Superior temporal gyrus (tissue), 1 donor: ENCODE results near the gene OXCT1.
"Not testable (repeated sequence)": the region's sequence is repeated elsewhere in the genome, so short reads cannot be mapped to it uniquely, and the experiment has no call there.

ENCODE experiments used
- DNase-seq: peaks from one replicate; pipeline ENCODE4 v3.0.0-alpha.2; 2016; ENCODE audit errors: extremely low spot score

OXCT1 gene

DNA sequence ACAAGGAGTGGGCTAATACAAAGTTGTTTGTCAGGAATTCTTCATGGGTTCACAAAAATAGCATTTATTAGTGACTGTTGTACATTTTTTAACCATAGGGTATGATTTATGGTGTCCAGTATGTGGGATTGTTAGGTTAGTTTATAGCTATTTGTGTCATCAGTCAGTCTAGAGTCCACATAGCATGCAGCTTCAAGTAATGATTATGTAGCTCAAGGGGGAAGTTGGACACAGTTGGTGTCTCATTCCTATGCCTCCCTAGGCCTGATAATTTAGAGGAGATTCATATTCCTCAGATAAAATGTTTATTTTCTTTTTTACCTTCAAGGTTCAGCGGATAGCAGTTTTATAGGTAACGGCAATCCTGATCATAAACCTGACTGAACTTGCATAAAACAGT, 153.8 kb downstream of the OXCT1 start:
- DNase-seq = no peak

DNA sequence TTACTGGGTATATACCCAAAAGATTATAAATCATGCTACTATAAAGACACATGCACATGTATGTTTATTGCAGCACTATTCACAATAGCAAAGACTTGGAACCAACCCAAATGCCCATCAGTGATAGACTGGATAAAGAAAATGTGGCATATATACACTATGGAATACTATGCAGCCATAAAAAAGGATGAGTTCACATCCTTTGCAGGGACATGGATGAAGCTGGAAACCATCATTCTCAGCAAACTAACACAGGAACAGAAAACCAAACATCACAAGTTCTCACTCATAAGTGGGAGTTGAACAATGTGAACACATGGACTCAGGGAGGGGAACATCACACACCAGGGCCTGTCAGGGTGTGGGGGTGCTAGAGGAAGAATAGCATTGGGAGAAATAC, 155.8 kb downstream of the OXCT1 start:
- DNase-seq = not testable (repeated sequence)

DNA sequence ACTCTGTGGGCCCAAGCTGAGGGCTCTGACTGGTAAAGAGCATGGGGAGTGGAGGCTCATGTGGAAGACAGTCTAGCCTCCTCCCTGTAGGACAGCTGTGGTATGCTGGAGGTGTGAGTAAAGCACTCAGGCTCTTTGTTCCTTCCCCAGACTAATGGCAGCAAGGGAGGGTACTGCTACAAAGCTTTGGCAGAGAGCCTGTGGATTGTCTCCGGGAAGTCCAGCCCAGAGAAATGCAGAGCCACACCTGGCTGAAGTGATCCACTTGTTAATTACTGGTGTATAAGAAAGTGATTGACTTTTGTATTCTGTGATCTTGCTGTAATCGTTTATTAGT, 161.7 kb downstream of the OXCT1 start:
- no peak for DNase-seq

DNA sequence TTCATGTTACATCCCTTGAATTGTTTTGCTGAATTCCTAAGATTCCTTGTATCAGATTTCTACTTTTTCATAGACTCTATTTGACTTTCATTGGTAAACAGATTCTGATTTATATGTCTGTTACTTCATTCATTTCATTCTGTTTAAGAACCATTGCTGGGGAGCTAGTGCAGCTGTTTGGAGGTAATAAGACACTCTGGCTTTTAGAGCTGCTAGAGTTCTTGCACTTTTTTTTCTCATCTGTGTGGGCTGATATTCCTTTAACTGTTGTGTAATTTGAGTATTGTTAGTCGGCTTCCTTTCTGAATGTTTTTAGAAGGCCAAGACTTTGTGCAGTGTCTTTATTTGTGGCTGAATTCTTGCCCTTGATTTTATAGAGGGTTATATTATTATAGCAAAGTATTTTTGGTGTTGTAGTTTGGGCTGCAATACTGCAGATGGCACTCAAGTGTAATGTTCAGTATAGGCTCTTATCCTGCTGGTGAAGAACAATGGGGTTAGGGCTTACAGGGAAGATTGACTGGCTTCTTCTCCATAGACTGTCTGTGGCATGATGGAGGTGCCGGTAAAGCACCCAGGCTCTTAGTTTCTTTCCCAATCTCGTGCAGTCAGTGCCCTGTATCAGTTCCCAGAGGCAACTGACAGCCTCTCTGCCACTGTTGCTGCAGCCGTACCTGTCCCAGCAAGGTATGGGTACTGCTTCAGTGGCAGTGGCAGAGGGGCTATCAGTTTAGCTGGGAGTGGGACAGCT, 162.2 kb downstream of the OXCT1 start:
- DNase-seq = no peak

DNA sequence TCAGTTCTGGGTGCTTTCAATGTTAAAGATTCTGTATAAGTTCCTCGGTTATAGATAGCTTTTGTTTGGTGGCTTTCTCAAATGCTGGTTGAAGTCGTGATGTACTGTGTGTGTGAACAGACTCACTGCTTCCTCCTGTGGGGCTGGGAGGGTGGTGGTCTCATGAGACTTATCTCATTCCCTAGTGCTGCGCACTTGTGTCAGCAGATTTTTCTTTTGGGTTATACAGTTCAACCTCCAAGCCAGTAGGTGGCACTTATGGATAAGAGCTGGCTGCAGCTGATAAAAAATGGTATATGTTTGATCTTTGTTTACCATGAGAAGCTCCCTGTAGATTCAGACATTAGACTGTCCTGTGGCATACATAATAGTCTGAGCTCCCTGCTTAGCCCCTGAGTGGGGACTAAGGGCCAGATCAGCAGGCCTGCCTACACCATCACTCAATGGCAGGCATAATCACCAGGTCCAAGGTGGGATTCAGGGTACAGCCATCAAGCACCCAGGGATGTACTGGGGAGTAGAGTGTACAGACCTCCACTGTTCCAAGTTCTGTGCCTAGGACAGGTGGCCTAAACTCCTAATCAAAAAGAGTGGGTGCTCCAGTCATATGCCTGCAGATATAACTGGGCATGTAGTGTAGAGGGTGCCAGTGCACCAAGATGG, 174.2 kb downstream of the OXCT1 start:
- DNase-seq = no peak

DNA sequence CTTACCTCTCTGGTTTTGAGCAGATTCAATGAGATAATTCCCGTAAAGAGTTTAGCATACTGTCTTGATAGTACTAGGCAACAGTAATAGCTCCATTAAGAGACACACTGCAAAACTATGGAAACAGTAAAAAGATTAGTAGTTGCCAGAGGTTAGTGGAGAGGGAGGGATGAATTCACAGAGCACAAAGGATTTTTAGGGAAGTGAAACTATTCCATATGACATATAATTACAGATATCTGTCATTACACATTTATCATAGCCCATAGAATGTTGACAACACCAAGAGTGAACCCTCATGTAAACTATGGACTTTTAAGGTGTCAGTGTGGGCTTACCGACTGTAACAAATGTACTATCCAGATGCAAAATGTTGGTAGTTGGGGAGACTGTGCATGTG, 183.5 kb downstream of the OXCT1 start:
- no peak for DNase-seq

DNA sequence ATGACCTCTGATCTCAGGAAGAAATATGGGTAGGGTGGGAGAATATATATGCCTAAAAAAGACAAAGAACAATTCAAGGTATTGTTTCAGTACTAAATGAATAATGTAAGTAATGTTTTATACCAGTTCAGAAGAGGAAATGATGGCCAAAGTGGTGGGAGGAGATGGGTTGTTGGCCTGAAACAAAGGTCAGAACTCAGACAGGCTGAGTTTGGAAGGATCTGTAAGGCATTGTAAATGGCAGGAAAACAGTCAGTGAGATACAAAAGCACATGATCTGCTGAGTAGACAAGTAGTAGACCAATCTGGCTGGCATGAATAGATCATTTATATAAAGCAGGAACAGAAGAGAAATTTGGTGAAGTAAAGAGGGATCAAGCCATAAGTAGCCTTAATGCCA, 184.0 kb downstream of the OXCT1 start:
- no peak for DNase-seq

DNA sequence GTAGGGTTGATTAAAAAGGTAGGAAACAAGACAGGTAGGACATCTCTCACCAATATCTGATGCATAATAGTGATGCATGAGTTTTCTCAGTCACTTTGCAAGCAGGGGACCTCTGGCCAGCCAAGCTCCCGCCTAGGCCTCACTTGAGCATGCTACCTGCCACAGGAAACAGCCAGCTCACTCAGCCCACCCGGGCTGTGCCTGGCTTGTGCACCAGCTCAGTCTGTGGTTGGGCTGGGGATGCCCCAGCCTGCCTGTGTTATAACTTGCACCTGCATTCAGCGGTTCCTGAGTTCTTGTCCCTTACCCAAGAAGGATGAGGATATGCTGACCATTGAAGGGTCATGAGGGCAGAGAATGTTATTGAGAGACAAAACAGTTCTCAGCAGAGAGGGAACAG, 187.0 kb downstream of the OXCT1 start:
- no peak for DNase-seq

DNA sequence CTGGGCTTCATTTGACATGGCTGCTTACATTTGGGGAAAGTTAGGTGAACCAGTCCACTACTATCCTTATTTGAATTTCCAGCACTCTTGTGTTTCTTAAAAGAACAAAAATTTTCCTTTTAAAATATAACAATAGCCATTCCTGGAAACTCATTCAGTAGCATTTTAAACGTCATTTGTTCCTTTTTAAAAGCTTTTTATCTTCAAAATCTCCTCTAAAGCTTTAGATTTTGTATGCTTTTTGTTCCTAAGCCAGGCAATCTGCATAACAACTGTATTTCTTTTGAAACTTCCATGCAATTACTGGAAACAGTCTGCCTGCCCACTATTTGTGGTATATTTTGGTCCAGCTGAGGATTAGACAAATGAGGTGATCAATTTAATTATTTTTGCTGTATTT, 187.6 kb downstream of the OXCT1 start:
- no peak for DNase-seq

DNA sequence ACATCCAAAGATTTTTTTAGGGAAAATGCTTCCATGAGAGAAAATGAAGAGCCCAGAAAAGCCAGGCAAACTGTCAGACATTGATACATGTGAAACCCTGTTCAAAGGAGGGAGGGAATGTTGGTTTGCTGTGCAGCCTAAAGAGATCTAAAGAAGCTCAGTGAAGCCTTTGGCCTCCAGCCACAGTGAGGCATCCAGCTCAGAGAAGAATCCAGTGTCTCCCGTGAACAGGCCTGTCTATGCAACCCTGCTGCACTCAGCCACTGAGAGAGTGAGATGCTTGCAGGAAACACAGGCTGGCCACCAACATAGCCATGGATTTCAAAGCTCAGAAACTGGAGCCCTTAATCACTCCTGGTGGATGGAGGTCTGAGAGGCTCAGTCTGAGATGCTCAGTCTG, 188.4 kb downstream of the OXCT1 start:
- DNase-seq = no peak
